Osteocyte (in vitro differentiated cells): ENCODE measurements around the gene HMCES. TPM values are rescaled to one million over a fixed set of nuclear protein-coding genes. Genes with fewer than 3 reads are reported as not detected.
A peak's percentile ranks its signal among the peaks of the same experiment; 100 is the strongest.
"Not testable (repeated sequence)": the region's sequence is repeated elsewhere in the genome, so short reads cannot be mapped to it uniquely, and the experiment has no call there.

Source experiments
- DNase-seq: peaks from one replicate; pipeline ENCODE4 v3.0.0; 2021; ENCODE audit warnings: mixed read lengths; ENCODE audit not compliant: unreplicated experiment; ENCODE audit errors: extremely low spot score
- H3K27ac Mint-ChIP-seq: one replicate; pipeline ENCODE4 v1.8.0; 2021; ENCODE audit warnings: mild to moderate bottlenecking, mixed read lengths; ENCODE audit not compliant: unreplicated experiment
- H3K27me3 Mint-ChIP-seq: one replicate; pipeline ENCODE4 v1.8.0; 2021; ENCODE audit warnings: mixed read lengths; ENCODE audit not compliant: unreplicated experiment
- H3K36me3 Mint-ChIP-seq: one replicate; pipeline ENCODE4 v1.8.0; 2021; ENCODE audit warnings: mixed read lengths; ENCODE audit not compliant: unreplicated experiment
- H3K4me1 Mint-ChIP-seq: one replicate; pipeline ENCODE4 v1.8.0; 2021; ENCODE audit warnings: mixed read lengths; ENCODE audit not compliant: unreplicated experiment
- H3K4me3 Mint-ChIP-seq: one replicate; pipeline ENCODE4 v1.8.0; 2021; ENCODE audit warnings: mild to moderate bottlenecking, moderate library complexity, mixed read lengths; ENCODE audit not compliant: unreplicated experiment
- H3K9me3 Mint-ChIP-seq: one replicate; pipeline ENCODE4 v1.8.0; 2021; ENCODE audit warnings: mixed read lengths; ENCODE audit not compliant: unreplicated experiment
- CTCF ChIP-seq: fragments of 200-600 bp; sonication (generic); IDR thresholded peaks from 2 replicates; pipeline ENCODE4 v1.5.0; 2021; ENCODE audit warnings: antibody characterized with exemption, mild to moderate bottlenecking, moderate library complexity
- total RNA-seq: library from RNA; stranded (reverse); gene quantifications from 2 replicates; pipeline ENCODE4 v1.2.1, GENCODE V29; 2021

Gene HMCES
- total RNA-seq, 1 donor from 2014 or later: 24.7 TPM

- no peak for TF ChIP-seq CTCF
- H3K9me3 Mint-ChIP-seq: no peaks in the 10 kb centered on the region
These were observed 38.2 kb upstream of the HMCES start for GRCh38 chr3:129240436-129240835.

GRCh38 chr3:129245141-129245540 lies 33.5 kb upstream of the HMCES start:
- Mint-ChIP-seq H3K27ac (no peak overlapping the region), H3K4me3 (no peak overlapping the region), H3K27me3 (no peaks in the 10 kb centered on the region), H3K9me3 (no peaks in the 10 kb centered on the region), H3K4me1 (peaks cover 25% of the 10 kb centered on the region), H3K36me3 (no peaks in the 10 kb centered on the region)
- no peak for TF ChIP-seq CTCF
- no peak for DNase-seq

More at GRCh38 chr3:129240436-129240835, 38.2 kb upstream of the HMCES start:
- Mint-ChIP-seq H3K27me3 (no peaks in the 10 kb centered on the region), H3K4me1 (peaks cover 8% of the 10 kb centered on the region), H3K36me3 (no peaks in the 10 kb centered on the region), H3K4me3 (no peak overlapping the region), H3K27ac (no peak overlapping the region)
- DNase-seq: no peak

- peaks cover 30% of the 10 kb centered on the region for H3K4me1 Mint-ChIP-seq
- H3K27ac Mint-ChIP-seq, H3K4me3 Mint-ChIP-seq, H3K36me3 Mint-ChIP-seq, H3K27me3 Mint-ChIP-seq, H3K9me3 Mint-ChIP-seq: not testable (repeated sequence)
- peak; percentile 96 for TF ChIP-seq CTCF
- peak; percentile 93 for DNase-seq
These were observed 32.9 kb upstream of the HMCES start for GRCh38 chr3:129245641-129246306.

GRCh38 chr3:129246636-129247035 lies 32.0 kb upstream of the HMCES start:
- no peak overlapping the region for H3K4me3 Mint-ChIP-seq
- H3K27ac Mint-ChIP-seq: no peak overlapping the region
- peaks cover 30% of the 10 kb centered on the region for H3K4me1 Mint-ChIP-seq
- TF ChIP-seq CTCF: no peak
- no peaks in the 10 kb centered on the region for H3K27me3 Mint-ChIP-seq
- no peaks in the 10 kb centered on the region for H3K9me3 Mint-ChIP-seq
- peaks cover 3% of the 10 kb centered on the region for H3K36me3 Mint-ChIP-seq
- DNase-seq: no peak

DNA sequence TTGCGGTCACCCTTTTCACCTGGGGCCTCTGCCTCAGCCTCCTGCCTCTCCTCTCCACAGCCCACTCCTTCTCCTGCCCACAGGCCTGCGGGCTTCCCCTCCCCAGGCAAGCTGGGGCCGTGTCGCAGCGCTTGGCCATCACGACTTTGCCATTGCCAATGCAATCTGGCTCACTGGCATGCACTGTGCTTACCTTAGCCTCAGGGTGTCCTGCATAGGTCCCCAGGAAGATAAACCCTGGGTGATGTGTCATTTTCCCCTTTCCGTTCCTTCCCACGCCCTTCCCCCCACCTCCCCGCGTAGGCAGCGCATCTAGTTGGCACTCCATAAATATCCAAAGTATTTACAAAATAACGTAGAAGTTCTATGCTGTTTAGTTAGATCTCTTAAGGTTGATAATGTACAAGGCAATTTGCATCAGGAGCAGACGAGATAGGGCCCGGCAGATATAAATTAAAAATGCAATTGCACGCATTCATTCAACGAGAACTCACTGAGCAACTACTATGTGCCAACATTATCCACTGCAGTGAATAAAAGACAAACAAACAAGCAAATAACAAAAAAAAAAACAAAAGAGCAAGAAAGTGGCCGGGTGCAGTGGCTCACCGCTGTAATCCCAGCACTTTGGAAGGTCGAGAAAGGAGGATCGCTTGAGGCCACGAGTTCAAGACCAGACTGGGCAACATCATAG lies 30.2 kb upstream of the HMCES start:
- DNase-seq: no peak
- Mint-ChIP-seq H3K27ac (peak overlapping the region; percentile 97), H3K4me1 (peaks cover 35% of the 10 kb centered on the region), H3K9me3 (no peaks in the 10 kb centered on the region), H3K27me3 (no peaks in the 10 kb centered on the region), H3K36me3 (peaks cover 15% of the 10 kb centered on the region), H3K4me3 (peak overlapping the region; percentile 95)
- no peak for TF ChIP-seq CTCF
